ENCODE data around the gene CST9.

The CST9 gene, protein sequence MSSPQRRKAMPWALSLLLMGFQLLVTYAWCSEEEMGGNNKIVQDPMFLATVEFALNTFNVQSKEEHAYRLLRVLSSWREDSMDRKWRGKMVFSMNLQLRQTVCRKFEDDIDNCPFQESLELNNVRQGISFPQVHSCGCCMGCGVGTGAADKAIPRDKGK

DNA sequence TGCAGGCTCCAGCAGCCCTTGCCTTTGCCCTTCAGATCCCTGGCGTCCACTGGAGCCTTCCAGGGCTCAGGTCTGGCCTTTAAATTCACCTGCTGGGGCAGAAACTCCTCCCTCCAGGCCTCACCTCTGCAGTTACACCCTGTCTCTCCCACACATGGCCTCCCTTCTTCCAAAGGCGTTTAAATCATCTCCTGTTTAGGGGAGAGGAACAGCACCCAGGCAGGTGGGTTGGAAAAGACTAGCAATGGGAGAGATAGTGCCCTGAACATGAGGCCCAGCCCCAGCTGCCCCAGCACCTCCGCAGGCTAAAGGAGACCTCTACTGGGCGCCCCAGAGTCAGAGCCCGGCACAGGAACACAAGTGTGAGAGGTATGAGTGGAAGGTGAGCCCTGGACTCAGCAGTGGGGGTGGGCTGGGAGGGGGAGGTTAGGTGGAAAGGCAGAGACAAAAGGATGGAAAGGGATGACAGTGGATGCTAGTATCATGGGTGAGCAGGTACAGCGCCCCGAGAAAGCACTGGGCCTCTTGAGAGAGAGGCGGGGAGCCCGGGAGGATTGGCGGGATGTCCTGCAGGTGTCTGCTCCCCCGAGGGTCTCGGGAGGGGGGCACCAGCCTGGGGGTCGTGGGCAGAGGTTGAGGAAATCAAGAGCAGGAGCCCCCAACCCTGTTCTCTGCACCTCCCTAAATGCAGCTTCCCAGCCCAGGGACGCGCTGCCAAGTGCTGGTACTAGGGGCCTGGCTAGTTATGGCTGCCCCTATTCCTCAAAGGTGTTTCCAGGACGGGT lies at the start of gene CST9:
Gene CST9, minus strand, starts transcription at position 51 of the 785 bp plus-strand sequence. CDS start 53 bp downstream, outside the sequence.
- no peak for DNase-seq

DNA sequence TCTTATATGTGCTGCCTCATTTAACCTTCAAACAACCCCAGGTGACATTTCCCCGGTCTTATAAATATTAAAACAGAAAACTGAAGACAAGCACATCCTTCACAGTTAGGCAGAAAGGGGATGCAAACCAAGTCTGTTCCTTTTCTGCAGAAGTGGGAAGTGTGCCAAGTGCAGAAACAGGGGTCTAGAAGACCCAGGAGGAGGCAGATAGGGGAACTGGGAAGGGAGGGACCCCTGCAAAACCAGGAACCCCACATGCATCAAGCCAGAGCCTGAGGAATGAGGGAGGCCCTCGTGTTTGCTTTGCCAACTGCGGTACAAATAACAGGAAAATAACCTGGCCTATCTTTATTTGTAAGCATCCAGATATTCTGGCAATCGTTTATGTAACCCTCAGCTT lies 49.0 kb upstream of the CST9 start:
- no peak for DNase-seq

DNA sequence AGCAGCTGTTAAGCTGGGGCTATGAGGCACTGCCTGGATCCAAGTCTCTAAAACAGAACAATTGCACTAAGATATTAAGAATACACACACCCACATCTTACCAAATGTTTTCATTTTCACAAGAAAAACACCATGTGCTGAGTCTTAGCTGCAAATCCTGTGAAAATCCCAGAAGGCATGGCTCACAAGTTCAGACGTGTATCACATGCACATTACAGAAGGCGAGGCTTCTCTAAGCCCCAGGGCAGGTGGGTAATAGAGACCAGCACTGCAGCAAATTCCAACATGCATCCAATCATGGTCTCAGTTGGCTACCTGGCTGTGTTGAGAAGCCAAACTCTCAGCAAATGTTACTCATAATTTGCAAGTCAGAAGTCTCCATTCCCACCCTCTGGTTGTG lies 48.3 kb upstream of the CST9 start:
- no peak for DNase-seq

DNA sequence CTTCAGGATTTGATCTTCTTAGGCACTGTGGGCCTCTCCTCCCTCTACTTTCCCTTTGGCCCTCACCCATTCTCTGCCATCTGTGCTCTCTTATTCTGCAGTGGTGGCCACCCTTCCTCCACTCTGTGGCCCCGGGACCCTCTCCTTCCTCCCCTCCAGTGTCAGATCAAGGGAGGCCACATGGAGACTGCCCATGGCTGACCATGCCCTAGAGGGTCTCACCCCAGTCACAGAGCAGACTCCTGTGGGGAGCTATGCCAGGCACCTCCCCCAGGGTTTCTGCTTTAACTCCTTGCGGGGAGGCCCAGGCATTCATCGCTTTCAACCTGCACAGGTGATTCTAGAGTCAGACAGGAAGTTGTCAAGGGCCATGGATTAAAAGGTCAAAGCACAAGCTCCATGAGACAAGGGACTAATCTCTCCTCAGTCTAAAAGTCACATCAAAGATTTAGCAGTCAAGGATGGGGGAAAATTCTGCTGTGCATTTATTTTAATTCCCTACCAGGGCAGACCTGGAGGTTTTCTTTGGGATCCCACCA lies 47.8 kb upstream of the CST9 start:
- no peak for DNase-seq

DNA sequence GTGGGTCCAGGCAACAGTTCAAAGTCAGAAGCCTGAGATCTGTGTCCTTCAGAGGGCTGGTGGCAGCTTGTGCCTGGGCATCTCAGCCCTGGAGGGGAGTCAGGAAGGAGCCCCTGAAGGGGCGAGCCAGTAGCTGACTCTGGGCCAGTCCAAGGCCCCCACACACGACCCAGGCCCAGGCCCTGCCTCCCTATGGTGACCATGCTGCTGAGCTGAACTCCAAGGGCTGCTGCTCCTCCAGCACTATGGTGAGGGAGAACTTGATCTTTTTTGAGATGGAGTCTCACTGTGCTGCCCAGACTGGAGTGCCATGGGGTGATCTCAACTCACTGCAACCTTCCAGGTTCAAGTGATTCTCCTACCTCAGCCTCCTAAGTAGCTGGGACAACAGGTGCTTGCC lies 47.2 kb upstream of the CST9 start:
- no peak for DNase-seq

DNA sequence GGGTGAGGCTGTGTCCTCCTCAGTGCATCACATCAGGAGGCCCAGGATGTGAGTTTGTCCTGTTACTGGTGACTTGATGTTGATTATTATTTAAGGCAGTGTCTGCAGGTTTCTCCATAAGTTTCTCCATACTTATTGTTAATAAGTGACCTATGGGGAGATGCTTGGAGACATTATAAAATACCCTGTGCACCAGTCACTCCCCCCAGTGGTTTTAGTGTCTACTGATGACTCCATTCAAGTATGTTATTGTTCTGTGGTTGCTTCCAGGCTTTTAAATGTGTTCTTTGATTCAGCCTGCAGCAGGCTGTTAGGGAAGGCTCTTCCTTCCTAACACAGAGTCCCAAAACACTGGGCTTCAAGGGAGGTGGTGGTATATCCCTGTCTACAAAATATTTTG lies 46.7 kb upstream of the CST9 start:
- no peak for DNase-seq

DNA sequence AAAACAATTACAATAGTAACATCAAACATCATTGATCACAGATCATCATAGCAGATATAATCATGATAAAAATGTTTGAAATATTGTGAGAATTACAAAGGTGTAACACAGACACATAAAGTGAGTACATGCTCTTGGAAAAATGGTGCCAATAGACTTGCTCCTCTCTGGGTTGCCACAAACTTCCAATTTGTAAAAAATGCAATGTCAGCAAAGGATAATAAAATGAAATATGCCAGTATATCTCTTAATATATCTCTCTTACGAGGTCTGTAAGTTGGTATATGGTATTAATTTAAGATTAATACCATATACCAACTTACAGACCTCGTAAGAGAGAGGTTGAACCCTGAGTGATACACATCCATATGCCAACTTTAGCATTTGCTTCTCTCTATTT lies 45.4 kb upstream of the CST9 start:
- DNase-seq = no peak

DNA sequence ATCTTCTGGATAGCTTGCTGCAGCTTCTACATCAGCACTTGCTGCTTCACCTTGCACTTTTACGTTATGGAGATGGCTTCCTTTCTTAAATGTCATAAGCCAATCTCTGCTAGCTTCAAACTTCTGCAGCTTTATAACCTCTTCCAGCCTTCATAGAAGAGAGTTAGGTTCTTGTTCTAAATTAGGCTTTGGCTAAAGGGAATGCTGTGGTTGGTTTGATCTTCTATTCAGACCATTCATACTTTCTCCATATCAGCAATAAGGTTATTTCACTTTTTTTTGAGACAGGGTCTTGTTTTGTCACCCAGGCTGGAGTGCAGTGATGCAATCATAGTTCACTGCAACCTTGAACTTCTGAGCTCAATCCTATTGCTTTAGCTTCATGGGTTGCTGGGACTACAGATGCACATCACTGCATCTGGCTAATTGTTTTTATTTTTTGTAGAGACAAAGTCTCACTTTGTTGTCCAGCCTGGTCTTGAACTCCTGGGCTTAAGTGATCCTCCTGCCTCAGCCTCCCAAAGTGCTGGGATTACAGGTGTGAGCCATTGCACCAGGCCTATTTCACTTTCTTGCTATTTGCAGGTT lies 44.2 kb upstream of the CST9 start:
- DNase-seq = no peak

DNA sequence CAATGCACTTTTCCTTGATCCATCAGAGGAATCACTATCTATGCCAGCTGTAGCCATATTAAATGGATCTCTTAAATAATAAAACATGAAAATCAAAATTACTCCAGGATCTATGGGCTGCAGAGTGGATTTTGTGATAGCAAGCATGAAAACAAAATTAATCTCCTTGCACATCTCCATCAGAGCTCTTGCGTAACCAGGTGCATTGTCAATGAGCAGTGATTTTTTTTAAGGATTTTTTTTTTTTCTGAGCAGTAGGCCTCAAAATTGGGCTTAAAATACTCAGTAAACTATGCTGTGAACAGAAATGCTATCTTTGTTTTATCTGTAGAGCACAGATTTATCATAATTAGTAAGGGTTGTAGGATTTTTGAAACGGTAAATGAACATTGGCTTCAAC lies 43.5 kb upstream of the CST9 start:
- no peak for DNase-seq

DNA sequence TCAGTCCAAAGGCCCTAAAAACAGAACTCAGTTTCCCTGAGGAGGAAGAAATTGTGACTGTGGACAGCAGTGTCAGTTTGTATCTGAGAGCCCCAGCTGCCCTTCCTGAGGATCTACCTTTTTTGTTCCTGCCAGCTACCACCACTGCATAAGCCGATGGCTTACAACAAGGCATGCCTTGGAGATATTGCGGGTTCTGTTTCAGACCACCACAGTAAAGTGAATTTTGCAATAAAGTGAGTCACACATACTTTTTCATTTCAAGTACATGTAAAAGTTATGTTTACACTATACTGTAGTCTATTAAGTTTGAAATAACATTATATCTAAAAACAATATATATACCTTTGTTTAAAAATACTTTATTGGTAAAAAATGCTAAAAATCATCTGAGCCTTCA lies 41.6 kb upstream of the CST9 start:
- no peak for DNase-seq

DNA sequence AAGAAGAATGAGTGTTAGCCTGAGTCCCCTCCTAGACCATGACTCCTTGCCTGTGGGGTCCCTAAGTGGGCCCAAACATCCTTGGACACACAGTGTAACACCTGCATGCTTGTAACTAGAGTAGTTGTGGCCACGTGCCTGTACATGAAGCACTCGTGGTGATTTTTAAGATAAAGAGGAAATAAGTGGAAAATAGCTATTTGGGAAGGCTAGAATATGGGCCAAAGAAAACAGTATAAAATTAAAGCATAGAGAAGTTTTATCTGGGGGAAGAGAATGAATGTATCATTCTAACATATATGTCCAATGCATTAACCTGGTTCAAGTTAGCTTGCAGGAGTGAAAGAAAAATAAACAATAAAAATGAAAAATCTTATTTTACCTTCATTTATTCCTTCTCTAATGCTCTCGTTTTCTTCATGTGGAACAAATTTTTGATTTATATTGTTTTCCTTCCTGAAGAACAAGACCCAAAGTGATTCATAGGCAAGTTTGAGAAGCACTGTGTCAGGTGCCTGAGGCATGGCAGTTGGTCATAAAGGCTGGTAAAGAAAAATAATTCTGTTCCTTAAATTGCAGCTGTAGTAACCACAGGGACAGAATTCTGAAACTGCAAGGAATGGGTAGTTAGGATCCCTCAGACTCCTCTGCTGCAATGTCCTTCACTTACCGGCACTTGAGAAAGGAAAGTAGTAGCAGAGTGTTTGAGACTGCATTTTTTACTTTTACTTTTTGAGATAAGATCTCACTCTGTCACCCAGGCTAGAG lies 40.6 kb upstream of the CST9 start:
- no peak for DNase-seq

DNA sequence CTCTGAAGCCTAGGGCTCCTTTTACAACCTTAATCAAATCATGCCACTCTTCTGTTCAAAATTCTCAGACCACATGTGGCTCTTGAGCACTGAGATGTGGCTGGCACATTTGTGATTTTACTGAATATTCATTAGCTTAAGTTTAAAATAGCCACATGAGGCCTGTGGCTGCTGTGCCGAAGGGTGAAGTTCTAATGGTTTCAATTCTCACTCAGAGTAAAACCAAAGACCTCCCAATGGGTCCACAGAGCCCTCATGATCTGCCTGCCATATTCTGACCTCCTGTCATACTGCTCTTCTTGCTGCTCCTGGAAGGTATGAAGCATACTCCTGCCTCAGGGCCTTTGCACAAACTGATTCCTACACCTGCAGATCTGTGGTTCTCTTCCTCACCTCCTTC lies 39.9 kb upstream of the CST9 start:
- DNase-seq = no peak

DNA sequence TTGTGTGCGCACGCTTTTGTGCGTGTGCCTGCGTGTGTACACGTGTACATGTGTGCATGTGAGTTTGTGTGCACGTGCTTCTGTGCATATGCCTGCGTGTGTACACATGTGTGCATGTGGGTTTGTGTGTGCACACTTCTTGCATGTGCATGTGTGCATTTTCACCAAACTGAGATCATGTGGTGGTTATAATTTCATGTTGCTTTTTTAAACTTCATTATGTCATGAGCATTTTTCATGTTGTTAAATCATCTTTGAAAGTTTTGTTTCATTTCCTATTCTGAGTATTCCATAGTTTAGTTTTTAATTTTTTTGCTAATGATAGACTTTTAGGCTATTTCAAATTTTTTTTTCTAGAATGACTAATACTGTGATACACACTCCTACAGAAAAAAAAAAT lies 38.4 kb upstream of the CST9 start:
- DNase-seq = no peak

DNA sequence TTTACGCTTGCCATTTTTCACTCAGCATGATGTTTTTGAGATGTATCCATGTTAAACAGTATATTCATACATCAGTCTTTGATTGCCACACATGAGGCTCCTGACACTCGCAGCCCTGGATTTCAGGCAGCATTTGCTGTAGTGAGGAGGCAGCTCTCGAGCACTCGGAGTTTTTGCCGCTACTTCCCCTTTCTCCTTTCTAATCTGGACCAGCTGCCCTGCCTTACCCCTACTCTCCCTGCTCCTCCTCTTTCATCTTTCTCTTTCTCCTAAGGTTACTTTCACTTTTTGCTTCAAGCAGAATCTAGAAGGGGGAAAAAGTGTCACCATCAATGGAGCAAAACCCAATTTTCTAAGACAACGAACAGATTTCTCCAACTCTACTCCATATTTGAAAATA lies 37.9 kb upstream of the CST9 start:
- no peak for DNase-seq

DNA sequence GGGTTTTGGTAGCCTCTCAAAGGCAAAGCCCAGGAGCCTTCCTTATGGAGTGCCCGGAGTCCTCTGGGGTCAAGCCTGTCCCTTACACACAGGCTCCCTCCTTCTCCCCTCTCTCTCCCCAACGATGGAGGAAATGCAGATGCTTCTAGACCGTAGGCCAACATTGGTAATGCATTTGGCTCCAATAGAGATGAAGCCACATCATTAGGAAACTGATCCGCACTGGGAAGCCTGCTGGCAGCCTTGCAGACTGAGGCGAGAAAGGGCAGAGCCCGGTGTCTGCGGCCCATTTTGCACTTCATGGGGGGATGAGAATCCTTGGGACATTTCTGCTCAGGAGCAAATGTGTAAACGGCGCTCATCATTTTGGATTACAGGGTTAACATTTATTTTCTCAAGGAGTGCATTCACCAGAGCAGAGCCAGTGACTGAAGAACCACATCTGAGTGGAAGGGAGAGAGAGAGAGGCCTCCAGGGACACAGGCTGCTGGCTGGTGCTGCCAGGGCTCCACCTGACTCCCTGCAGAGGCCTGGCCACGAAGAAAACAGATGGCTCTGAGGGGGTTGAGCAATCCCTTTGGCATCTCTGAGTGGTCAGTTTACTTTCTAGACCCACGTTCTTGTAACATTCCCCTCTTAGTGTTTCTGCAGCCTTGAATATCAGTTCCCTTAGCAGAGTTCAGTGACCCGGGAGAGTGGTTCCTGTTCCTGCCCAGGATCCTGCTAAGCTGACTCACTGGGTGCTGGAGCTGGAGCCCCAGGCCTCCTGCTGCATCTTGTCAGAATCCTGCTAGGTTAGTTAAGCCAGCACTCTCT lies 36.4 kb upstream of the CST9 start:
- no peak for DNase-seq

DNA sequence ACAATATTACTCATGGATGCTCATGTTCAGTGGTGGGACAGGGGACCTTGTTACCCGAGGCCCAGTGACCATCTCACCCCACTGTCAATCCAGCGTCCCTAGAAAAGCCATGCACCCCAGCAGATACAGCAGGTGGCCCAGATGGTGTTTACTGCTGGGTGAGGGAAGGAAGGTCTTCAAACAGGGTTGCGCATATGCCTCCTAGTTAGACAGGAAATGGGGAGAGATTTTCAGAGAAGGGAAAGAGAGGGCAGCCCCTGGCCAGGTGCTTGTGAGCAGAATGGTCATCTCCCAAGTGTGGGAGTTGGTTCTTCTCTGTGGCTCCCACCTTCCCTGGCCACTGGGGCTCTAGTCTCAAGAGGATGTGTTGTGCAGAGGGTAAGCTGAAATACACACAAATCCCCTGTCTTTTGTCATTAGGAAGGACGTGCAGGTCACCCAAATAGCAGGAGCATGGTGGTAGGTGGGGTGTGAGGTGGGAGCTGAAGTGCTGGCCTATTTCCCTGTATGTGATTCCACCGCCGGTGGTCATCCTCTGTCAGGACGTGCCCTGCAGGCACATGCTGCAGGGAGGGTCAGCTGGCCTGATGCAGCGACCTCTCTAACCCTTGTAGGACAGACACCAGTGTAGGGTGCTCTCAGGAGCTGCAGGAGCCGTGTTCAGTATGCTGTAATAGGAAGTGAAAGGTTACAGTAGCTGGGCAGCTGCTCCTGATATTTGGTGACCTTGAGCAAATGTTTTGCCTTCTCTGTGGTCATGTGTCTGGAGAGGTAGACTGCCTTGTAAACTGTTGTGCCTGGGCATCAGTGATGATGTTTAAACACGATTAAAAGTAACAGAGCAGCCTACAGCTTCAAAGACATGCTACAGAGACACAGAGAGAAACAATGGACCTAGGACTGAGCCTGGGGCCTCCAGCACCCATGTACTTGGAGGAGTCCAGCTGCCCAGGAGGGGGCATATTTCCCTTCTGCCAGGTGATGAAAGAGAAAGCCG lies 35.3 kb upstream of the CST9 start:
- DNase-seq = no peak

DNA sequence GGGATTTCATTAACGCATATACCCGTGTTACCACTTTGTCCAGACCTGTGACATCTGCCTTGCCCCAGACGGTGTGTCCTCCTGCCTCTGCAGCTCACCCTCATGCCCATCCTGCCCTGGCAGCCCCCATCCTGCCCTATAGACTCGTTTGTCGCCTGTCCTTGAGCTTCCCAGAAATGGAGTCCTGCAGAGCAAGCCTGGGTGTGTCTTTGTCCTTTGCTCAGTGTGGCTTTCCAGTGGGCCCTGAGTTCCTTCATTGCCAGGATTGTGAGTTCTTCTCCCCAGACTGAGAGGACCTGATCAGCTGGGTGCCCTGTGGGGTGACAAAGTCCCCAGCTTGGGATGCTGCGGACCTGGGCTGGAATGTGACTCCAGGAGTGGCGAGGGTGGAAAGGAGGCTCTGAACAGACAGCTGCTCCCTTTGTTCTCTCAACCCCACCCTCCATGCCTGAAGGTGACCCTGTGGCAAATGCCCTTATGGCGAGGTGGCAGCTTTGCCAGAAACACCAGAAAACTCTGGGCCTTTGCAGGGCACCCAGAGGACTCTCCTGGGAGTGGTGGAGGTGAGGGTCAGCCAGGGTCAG lies 34.4 kb upstream of the CST9 start:
- no peak for DNase-seq

DNA sequence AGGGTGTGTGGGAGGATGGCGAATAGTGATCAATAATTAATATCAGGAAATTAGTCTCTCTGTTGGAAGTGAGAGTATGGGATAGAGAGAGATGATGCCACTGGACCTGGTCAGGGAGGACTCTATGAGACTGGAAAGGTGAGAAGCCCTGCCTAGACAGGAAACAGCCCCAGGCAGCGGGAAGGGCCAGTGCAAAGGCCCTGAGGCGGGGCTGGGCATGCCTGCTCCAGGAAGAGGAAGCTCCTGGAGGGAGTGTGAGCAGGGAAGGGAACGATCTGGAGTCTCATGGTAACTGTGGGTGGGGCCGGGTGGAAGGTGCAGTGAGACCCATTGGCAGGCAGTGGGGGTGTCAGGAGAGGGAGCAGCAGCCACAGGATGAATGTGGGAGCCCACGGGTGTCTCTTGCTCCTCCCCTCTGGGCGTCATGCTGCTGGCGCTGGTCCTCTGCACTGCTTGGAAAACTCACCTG lies 33.8 kb upstream of the CST9 start:
- no peak for DNase-seq

DNA sequence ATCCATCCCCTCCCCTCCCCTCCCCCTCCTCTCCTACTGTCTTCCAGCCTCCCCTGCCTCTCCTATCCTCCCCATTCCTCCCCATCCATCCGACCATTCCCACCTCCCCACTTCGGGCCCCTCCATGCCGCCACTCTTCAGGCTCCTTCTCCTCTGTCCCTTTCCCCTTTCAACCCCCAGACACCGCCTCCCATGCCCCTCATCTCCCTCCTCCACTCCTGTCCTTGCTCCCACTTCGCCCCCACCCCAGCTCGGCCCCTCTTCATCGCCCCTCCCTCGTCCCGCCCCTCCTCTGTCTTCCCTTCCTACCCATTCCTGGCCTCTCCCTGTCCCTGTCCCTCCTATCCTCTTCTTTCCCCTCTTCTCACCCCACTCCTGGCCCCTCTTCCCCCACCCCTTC lies 32.6 kb upstream of the CST9 start:
- DNase-seq = no peak

DNA sequence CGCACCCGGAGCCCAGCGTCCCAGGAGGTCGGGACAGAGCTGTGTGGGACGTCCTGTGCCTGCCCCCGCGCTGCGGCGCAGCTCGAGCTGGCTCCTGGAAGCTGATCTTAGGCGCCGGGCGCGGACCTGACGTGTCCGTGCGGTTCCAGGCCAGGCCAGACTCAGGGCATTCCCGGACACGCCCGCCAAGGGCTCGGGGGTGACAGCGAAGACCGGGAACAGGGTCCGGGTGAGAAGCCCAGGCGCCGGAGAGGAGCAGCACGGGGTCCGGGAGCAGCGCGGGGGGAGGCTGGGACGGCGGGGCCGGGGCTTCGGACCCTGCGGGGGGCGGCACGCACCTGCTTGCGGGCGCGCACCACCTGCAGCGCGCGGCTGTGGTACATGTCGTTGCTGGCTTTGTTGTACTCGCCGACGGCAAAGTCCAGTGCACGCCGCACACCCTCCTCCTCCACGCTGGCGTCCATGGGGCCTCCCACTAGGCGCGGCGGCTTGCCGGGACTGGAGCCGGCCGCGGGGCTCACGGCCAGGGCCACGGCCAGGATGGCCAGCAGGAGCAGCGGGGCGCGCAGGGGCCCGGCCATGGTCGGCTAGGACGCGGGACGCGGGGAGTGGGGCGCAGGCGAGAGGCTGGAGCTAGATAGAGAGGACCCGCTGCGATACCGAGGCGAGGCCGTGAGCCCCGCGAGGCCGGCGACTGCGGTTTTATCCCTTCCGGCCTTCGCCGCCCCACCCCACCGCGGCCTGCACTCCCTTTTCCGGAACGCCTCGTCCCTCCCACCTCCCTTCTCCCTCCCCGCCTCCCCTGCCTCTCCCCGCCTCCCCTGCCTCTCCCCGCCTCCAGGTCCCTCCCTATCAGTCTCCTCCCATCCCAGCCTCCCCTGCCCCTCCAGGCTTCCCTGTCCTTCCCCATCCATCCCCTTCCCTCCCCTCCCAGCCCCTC lies 31.8 kb upstream of the CST9 start, which contains the start of gene CST3:
Gene CST3, minus strand, starts transcription at position 674 of the 940 bp plus-strand sequence. Its CDS starts 93 bp downstream, at position 581.
- peak; percentile 88 for DNase-seq
